Nephron progenitor cell (in vitro differentiated cells): Measurements from ENCODE around the gene GYPB.
"Not testable (repeated sequence)": the region's sequence is repeated elsewhere in the genome, so short reads cannot be mapped to it uniquely, and the experiment has no call there.

Experiments
- DNase-seq: peaks from one replicate; pipeline ENCODE4 v3.0.0; 2021
- H3K27ac Mint-ChIP-seq: 2 replicates; pipeline ENCODE4 v1.8.0; 2021; ENCODE audit warnings: mild to moderate bottlenecking, moderate library complexity, mixed read lengths
- H3K27me3 Mint-ChIP-seq: 2 replicates; pipeline ENCODE4 v1.8.0; 2021; ENCODE audit warnings: mild to moderate bottlenecking, low read depth, mixed read lengths; ENCODE audit not compliant: poor library complexity
- H3K36me3 Mint-ChIP-seq: 2 replicates; pipeline ENCODE4 v1.8.0; 2021; ENCODE audit warnings: low read depth, mixed read lengths
- H3K4me1 Mint-ChIP-seq: 2 replicates; pipeline ENCODE4 v1.8.0; 2021; ENCODE audit warnings: mixed read lengths
- H3K4me3 Mint-ChIP-seq: 2 replicates; pipeline ENCODE4 v1.8.0; 2021; ENCODE audit warnings: mild to moderate bottlenecking, moderate library complexity, mixed read lengths
- H3K9me3 Mint-ChIP-seq: 2 replicates; pipeline ENCODE4 v1.8.0; 2021; ENCODE audit warnings: mild to moderate bottlenecking, moderate library complexity, mixed read lengths
- CTCF ChIP-seq: fragments of 200-600 bp; sonication (generic); IDR thresholded peaks from 2 replicates; pipeline ENCODE4 v1.5.0; 2021; ENCODE audit warnings: antibody characterized with exemption

GYPB gene

DNA sequence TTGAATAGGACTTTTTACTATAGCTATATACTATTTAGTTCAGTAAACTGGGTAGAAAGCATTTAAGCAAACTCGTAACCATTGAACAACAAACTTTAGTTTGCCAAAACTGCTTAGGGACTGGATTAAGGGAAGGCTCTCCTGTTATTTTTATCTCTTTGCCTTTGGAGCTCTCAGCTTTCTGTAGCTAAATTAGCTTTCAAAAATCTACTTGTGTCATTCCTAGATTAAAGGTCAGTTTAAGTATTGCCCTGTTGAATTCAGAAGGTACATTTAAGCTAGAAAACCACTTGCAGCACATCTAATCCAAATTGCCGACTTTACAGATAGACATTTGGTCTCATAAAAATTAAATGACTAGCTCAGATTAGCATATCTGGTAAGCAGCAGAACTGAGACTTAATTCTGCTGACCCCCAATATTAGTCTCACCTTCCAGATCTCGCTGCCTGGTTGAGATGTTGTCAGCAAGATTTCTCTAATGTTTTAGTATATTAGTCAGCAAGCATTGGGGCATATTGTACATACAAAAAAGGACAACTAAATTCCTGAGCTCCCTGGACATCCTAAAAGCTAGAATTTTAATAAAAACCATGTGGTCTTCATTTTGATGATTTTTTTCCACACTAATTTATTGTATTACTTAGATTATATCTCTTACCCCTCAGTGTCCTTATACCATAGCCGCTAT, 14.2 kb downstream of the GYPB start:
- not testable (repeated sequence) for H3K36me3 Mint-ChIP-seq, H3K27me3 Mint-ChIP-seq, H3K27ac Mint-ChIP-seq, H3K9me3 Mint-ChIP-seq, H3K4me3 Mint-ChIP-seq, DNase-seq, H3K4me1 Mint-ChIP-seq

GRCh38 chr4:144003890-144004265, 15.3 kb downstream of the GYPB start:
- not testable (repeated sequence) for H3K27ac Mint-ChIP-seq, H3K27me3 Mint-ChIP-seq, H3K4me1 Mint-ChIP-seq, H3K36me3 Mint-ChIP-seq, DNase-seq, H3K9me3 Mint-ChIP-seq, H3K4me3 Mint-ChIP-seq

DNA sequence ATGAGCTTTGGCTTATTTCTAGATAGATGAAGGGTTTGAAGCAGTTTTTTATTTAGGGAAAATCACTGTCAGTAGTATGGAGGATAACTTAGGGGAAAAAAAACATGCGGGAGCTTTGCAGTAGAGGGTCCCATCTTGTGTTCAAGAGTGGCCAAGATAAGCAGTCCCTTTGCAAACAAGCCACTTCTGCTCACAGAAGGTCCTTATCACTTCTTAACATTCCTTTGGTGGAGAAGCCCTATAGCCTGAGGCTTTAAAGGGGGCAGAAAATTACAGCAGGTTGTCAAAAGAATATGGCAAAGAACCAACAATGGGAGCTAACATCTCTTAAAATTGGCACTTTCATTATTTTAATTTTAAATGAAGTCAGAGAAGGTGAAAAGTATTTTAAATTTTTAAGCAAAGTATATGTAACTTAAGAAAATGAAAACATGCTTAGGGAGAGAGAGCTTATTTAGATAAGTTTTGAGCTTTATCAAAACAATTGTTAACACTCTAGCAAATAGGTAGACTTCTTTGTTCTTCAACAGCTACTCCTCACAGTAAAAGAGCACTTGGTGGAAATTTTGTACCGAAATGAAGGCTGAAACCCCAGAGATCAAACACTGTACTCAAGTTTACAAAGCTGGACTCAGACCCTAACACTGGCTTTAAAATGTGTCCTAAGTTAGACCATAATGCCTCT, 15.8 kb downstream of the GYPB start:
- DNase-seq, H3K4me1 Mint-ChIP-seq, H3K27ac Mint-ChIP-seq, H3K4me3 Mint-ChIP-seq, H3K36me3 Mint-ChIP-seq, H3K9me3 Mint-ChIP-seq, H3K27me3 Mint-ChIP-seq: not testable (repeated sequence)

DNA sequence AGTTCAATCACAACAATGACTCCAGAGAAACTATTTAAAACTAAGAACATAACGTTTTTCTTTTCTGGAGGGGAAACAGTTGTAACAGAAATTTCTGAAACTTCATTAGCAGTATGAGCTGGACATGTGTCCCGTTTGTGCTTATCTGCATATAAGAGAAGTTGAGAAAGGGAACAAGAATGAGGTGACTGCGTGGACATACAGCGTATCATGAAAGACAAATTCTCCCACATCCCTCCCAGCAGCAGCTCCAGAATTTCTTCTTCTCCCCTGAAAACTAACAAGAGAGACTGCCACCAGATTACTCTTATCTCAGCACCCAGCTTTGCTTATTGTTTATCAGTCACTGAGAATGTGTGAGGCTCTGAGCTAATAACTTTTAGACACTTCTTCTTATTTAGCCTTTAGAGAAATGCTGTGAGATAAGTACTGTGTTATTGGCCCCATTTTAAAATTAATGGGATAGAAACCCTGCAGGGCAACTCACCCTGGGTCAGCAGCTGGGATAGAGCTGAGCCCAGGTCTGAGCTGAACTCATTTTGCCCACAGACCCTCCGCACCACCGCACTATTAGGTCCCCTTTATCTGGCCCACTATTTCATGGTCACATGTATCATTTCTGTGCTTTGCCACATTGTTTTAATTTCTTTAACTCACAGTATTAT, 18.7 kb downstream of the GYPB start:
- H3K4me1 Mint-ChIP-seq, H3K4me3 Mint-ChIP-seq, H3K9me3 Mint-ChIP-seq, H3K27ac Mint-ChIP-seq, H3K36me3 Mint-ChIP-seq, H3K27me3 Mint-ChIP-seq, DNase-seq: not testable (repeated sequence)

DNA sequence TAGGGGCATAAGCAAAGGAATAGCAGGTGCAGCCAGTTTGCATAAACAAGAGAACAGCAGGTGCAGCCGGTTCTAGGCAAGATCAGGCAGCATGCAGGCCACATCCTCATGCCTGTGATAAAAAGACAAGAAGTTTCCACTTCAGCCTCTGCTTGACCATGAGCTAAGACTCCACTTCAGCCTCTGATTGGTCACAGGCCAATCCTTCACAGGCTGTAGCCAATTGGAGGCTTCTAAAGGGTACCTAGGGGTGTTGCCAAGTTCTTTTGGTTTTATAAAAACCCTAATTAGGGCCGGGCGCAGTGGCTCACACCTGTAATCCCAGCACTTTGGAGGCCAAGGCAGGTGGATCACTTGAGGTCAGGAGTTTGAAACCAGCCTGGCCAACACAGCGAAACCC, 23.0 kb downstream of the GYPB start:
- not testable (repeated sequence) for H3K27me3 Mint-ChIP-seq, H3K36me3 Mint-ChIP-seq, H3K4me3 Mint-ChIP-seq, DNase-seq, H3K27ac Mint-ChIP-seq, H3K4me1 Mint-ChIP-seq, H3K9me3 Mint-ChIP-seq

- not testable (repeated sequence) for H3K27ac Mint-ChIP-seq, H3K27me3 Mint-ChIP-seq, H3K4me3 Mint-ChIP-seq, H3K36me3 Mint-ChIP-seq, H3K9me3 Mint-ChIP-seq, DNase-seq, H3K4me1 Mint-ChIP-seq
Measured at GRCh38 chr4:143991761-143992160, 27.4 kb downstream of the GYPB start.

GRCh38 chr4:143990717-143991116, 28.5 kb downstream of the GYPB start:
- H3K4me1 Mint-ChIP-seq, H3K9me3 Mint-ChIP-seq, H3K36me3 Mint-ChIP-seq, DNase-seq, H3K27me3 Mint-ChIP-seq, H3K27ac Mint-ChIP-seq, H3K4me3 Mint-ChIP-seq: not testable (repeated sequence)

GRCh38 chr4:143986180-143986579, 33.0 kb downstream of the GYPB start:
- Mint-ChIP-seq H3K4me3 (no peak overlapping the region), H3K9me3 (no peaks in the 10 kb centered on the region), H3K27me3 (no peaks in the 10 kb centered on the region), H3K36me3 (no peaks in the 10 kb centered on the region), H3K27ac (no peak overlapping the region), H3K4me1 (no peaks in the 10 kb centered on the region)
- no peak for TF ChIP-seq CTCF
- DNase-seq = no peak

- not testable (repeated sequence) for H3K27ac Mint-ChIP-seq, H3K9me3 Mint-ChIP-seq, H3K36me3 Mint-ChIP-seq, H3K4me3 Mint-ChIP-seq, H3K4me1 Mint-ChIP-seq, H3K27me3 Mint-ChIP-seq, DNase-seq
Measured at GRCh38 chr4:143980776-143981175, 38.4 kb downstream of the GYPB start.

- H3K9me3 Mint-ChIP-seq, H3K27me3 Mint-ChIP-seq, DNase-seq, H3K4me3 Mint-ChIP-seq, H3K4me1 Mint-ChIP-seq, H3K27ac Mint-ChIP-seq, H3K36me3 Mint-ChIP-seq: not testable (repeated sequence)
Measured at GRCh38 chr4:143975527-143975926, 43.7 kb downstream of the GYPB start.

- not testable (repeated sequence) for DNase-seq, H3K27me3 Mint-ChIP-seq, H3K27ac Mint-ChIP-seq, H3K9me3 Mint-ChIP-seq, H3K36me3 Mint-ChIP-seq, H3K4me3 Mint-ChIP-seq, H3K4me1 Mint-ChIP-seq
Measured at GRCh38 chr4:143974021-143974420, 45.2 kb downstream of the GYPB start.
